Measurements from ENCODE around the gene P2RY8.

Gene P2RY8

DNA sequence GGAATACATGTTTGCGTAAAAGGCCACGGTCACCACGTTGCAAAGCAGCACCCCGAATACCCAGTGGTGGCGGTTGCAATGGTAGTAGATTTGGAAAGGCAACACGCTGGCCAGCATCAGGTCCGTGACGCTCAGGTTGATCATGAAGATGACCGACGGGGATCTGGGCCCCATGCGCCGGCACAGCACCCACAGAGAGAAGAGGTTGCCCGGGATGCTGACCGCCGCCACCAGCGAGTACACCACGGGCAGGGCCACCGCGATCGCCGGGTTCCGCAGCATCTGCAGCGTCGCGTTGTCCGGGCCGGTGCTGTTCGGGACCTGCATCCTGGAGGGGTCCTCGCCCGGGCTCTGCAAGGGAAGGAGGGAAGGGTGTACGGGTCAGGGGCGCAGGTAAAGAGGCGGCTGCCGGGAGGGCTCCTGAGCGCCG is 70.7 kb downstream of the P2RY8 start:
- TF ChIP-seq TARDBP (IDR thresholded peaks at IDR 0.05) (no peak), CTBP1 (IDR thresholded peaks at IDR 0.05; ENCODE audit: borderline replicate concordance) (no peak), BHLHE40 (IDR thresholded peaks at IDR 0.05; ENCODE audit: borderline replicate concordance) (no peak), ELF4 (IDR thresholded peaks at IDR 0.05) (no peak), HDGF (IDR thresholded peaks at IDR 0.05; ENCODE audit: borderline replicate concordance) (no peak), FOXK2 (IDR thresholded peaks at IDR 0.05) (no peak), L3MBTL2 (conservative IDR thresholded peaks at IDR 0.05) (no peak), FOXA1 (IDR thresholded peaks at IDR 0.05) (no peak), SUZ12 (IDR thresholded peaks at IDR 0.05) (no peak), FOXM1 (IDR thresholded peaks at IDR 0.05; ENCODE audit: borderline replicate concordance) (no peak), NFRKB (IDR thresholded peaks at IDR 0.05) (no peak), SP1 (IDR thresholded peaks at IDR 0.05) (no peak), ARNT (IDR thresholded peaks at IDR 0.05) (no peak), ZNF384 (IDR thresholded peaks at IDR 0.05) (no peak), LEF1 (IDR thresholded peaks at IDR 0.05; ENCODE audit: borderline replicate concordance) (no peak)
- TF ChIP-seq, protein P1, sequence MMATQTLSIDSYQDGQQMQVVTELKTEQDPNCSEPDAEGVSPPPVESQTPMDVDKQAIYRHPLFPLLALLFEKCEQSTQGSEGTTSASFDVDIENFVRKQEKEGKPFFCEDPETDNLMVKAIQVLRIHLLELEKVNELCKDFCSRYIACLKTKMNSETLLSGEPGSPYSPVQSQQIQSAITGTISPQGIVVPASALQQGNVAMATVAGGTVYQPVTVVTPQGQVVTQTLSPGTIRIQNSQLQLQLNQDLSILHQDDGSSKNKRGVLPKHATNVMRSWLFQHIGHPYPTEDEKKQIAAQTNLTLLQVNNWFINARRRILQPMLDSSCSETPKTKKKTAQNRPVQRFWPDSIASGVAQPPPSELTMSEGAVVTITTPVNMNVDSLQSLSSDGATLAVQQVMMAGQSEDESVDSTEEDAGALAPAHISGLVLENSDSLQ (IDR thresholded peaks at IDR 0.05), result no peak
- ChIA-PET POLR2A (no interaction called here), CTCF (no interaction called here)
- DNase-seq (ENCODE audit: extremely low spot score), result no peak

DNA sequence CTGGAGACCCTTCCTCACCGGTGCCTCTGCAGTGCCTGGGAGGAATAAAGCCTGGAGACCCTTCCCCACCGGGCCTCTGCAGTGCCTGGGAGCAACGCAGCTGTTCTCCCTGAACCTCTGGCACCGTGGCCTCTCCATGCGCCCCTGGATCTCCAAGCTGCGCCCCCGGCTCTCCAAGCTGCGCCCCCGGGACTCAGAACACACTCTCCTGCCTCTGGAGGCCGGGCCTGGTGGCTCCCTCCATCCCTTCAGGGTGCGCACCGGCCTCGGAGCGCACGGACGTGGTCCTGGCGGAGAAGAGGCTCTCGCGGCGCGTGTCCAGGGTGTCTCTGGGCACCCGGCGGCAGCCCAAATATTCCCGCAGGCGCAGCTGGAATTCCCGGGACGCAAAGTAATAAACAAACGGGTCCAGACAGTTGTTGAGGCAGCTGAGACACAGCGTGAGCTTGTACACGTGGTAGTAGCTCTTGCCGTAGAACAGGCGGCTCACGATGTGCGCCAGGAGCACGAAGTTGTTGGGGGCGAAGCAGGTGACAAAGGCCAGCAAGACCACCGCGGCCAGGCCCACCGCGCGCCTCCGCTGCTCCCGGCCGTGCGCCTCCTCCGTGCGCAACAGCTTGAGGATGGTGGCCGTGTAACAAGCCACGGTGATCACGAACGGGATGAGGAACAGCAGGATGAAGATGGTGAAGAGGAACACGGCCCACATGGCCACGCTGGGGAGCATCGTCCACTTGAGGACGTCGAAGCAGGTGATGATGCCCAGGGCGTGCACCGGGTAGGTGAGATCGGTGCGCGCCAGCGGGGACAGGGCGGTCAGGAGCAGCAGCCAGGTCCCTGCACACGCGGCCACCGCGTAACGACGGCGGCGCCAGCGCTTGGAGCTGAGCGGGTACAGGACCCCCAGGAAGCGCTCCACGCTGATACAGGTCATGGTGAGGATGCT is 71.4 kb downstream of the P2RY8 start:
- CTCF ChIA-PET, result no interaction called here
- TF ChIP-seq ARNT (IDR thresholded peaks at IDR 0.05) (no peak), HDGF (IDR thresholded peaks at IDR 0.05; ENCODE audit: borderline replicate concordance) (no peak), L3MBTL2 (conservative IDR thresholded peaks at IDR 0.05) (no peak), SUZ12 (IDR thresholded peaks at IDR 0.05) (no peak)
- POLR2A ChIA-PET, result no interaction called here
- DNase-seq (ENCODE audit: extremely low spot score), result no peak

DNA sequence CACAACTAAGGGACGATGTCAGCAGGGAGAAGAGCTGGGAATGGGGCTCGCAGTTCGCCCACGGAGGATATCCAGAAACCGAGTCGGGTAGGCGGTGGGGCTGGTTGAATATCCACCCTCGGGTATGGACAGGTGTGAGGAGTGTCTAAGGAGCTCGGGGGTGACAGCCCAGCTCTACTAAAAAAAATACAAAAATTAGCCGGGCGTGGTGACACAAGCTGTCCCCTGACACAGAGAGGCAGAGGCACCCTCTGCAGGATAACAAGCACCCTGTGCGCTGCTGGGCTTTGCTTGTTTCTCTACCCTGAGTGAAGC is 72.1 kb downstream of the P2RY8 start:
- ChIA-PET CTCF (no interaction called here), POLR2A (no interaction called here)
- TF ChIP-seq BHLHE40 (IDR thresholded peaks at IDR 0.05; ENCODE audit: borderline replicate concordance) (no peak), FOXA1 (IDR thresholded peaks at IDR 0.05) (no peak), SUZ12 (IDR thresholded peaks at IDR 0.05) (no peak), L3MBTL2 (conservative IDR thresholded peaks at IDR 0.05) (no peak), ZNF384 (IDR thresholded peaks at IDR 0.05) (no peak), FOXK2 (IDR thresholded peaks at IDR 0.05) (no peak), LEF1 (IDR thresholded peaks at IDR 0.05; ENCODE audit: borderline replicate concordance) (no peak), ARNT (IDR thresholded peaks at IDR 0.05) (no peak), HDGF (IDR thresholded peaks at IDR 0.05; ENCODE audit: borderline replicate concordance) (no peak), CTBP1 (IDR thresholded peaks at IDR 0.05; ENCODE audit: borderline replicate concordance) (no peak), FOXM1 (IDR thresholded peaks at IDR 0.05; ENCODE audit: borderline replicate concordance) (no peak), ELF4 (IDR thresholded peaks at IDR 0.05) (no peak), NFRKB (IDR thresholded peaks at IDR 0.05) (no peak), TARDBP (IDR thresholded peaks at IDR 0.05) (no peak), SP1 (IDR thresholded peaks at IDR 0.05) (no peak)
- TF ChIP-seq, protein P1 (IDR thresholded peaks at IDR 0.05), result no peak
- DNase-seq (ENCODE audit: extremely low spot score), result no peak

DNA sequence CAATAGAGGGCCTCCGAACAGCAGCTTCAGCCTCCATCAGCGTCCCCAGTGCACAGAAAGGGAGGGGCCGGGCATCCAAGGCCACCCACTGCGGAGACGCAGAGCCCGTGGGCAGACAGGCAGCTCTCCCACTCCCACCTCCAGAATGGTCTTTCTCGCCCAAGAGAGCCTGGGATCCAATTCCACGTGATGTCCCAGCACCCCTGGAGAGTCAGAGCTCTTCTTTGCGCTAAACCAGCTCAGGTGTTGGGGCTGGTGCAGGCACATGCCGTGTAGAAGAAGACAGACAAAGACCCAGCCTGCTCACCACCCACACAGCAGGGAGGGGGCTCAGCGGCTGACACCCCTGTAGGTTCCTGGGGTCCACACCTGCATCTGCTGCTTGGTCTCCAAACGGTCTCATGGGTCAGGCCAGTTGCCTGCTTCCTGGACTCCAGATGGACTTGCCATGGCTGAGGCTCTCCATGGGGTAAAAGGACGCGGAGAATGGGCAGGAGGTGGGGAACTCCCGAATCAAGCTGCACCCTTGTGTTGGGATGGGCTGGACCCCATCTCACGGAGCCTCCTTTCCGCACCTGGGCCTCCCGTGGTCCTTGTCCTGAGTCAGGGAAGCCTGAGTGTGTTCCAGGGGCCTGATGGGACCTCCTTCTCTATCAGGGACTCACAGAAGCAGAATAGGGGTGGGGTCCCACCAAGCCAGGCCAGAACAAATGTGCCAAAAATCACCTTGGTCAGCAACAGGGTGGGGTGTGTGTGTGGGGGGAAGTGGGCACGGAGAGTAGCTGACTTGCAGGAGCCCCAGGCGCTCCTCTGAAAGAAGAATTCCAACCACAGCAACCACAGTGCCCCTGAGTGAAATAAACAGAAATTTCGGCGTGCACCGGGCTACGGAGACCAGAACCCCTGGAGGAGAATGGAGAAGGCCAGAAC is 72.7 kb downstream of the P2RY8 start:
- no peak for TF ChIP-seq HDGF (IDR thresholded peaks at IDR 0.05; ENCODE audit: borderline replicate concordance)
- no peak for TF ChIP-seq TARDBP (IDR thresholded peaks at IDR 0.05)
- DNase-seq (ENCODE audit: extremely low spot score), result no peak
- ChIA-PET POLR2A (no interaction called here), CTCF (no interaction called here)

DNA sequence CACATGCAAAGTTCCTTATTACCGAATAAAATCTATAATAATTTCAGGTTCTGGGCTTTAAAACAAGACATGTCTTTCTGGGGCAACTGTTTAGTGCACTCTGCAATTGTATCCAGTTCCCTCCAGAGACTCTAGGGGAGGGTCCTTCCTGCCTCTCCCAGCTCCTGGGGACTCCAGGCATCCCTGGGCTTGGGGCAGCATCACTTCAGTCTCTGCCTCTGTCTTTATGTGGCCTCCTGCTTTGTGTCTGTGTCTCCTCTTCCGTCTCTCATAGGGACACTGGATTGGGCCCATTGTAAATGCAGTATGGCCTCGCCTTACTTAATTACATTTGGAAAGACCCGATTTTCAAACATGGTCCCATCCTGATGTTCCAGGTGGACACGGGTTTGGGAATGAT is 73.4 kb downstream of the P2RY8 start:
- CTCF ChIA-PET, result no interaction called here
- TF ChIP-seq BHLHE40 (IDR thresholded peaks at IDR 0.05; ENCODE audit: borderline replicate concordance) (no peak), SUZ12 (IDR thresholded peaks at IDR 0.05) (no peak), HDGF (IDR thresholded peaks at IDR 0.05; ENCODE audit: borderline replicate concordance) (no peak), ELF4 (IDR thresholded peaks at IDR 0.05) (no peak), FOXM1 (IDR thresholded peaks at IDR 0.05; ENCODE audit: borderline replicate concordance) (no peak), LEF1 (IDR thresholded peaks at IDR 0.05; ENCODE audit: borderline replicate concordance) (no peak), FOXA1 (IDR thresholded peaks at IDR 0.05) (no peak), L3MBTL2 (conservative IDR thresholded peaks at IDR 0.05) (no peak), FOXK2 (IDR thresholded peaks at IDR 0.05) (no peak), CTBP1 (IDR thresholded peaks at IDR 0.05; ENCODE audit: borderline replicate concordance) (no peak), ARNT (IDR thresholded peaks at IDR 0.05) (no peak), NFRKB (IDR thresholded peaks at IDR 0.05) (no peak), TARDBP (IDR thresholded peaks at IDR 0.05) (no peak), SP1 (IDR thresholded peaks at IDR 0.05) (no peak), ZNF384 (IDR thresholded peaks at IDR 0.05) (no peak)
- TF ChIP-seq, protein P1 (IDR thresholded peaks at IDR 0.05), result no peak
- DNase-seq (ENCODE audit: extremely low spot score), result no peak
- POLR2A ChIA-PET, result no interaction called here
